Liver (tissue), 3 donors: Measurements from ENCODE around the gene CST9.

Experiments used
- EGR1 ChIP-seq, 2 donors: IDR thresholded peaks; 2 replicates each; pipeline ENCODE4 v1.6.1; 2016 to 2018; ENCODE audit warnings: antibody characterized with exemption in 2 of 2, low read depth in 2 of 2
- GABPA ChIP-seq, 2 donors: IDR thresholded peaks in 1 of 2; conservative IDR thresholded peaks in 1 of 2; 2 replicates each; pipeline ENCODE4 v1.6.1; 2016; ENCODE audit warnings: antibody characterized with exemption in 2 of 2, mild to moderate bottlenecking in 1 of 2, moderate library complexity in 1 of 2
- JUND ChIP-seq, 2 donors: IDR thresholded peaks; 2 replicates each; pipeline ENCODE4 v1.6.1; 2016; ENCODE audit warnings: antibody characterized with exemption in 2 of 2
- NR2F2 ChIP-seq: IDR thresholded peaks from 2 replicates; pipeline ENCODE4 v1.6.1; 2016; ENCODE audit warnings: antibody characterized with exemption
- RAD21 ChIP-seq, 2 donors: IDR thresholded peaks; 2 replicates each; pipeline ENCODE4 v1.6.1; 2016; ENCODE audit warnings: antibody characterized with exemption in 2 of 2, mild to moderate bottlenecking in 2 of 2
- TAF1 ChIP-seq: conservative IDR thresholded peaks from 2 replicates; pipeline ENCODE4 v1.6.1; 2016; ENCODE audit warnings: antibody characterized with exemption, mild to moderate bottlenecking
- YY1 ChIP-seq: IDR thresholded peaks from 2 replicates; pipeline ENCODE4 v1.6.1; 2016; ENCODE audit warnings: antibody characterized with exemption, mild to moderate bottlenecking
- TF ChIP-seq, protein P1 (sequence below): fragments of 150-350 bp; IDR thresholded peaks from 2 replicates; pipeline ENCODE4 v1.5.1; 2017; ENCODE audit warnings: improper control_type of control experiment, low read depth, low read length; ENCODE audit not compliant: missing input control
- TF ChIP-seq, protein P2 (sequence below): IDR thresholded peaks from 2 replicates; pipeline ENCODE4 v1.6.1; 2016; ENCODE audit warnings: antibody characterized with exemption
- TF ChIP-seq, protein P3 (sequence below): IDR thresholded peaks from 2 replicates; pipeline ENCODE4 v1.6.1; 2016; ENCODE audit warnings: antibody characterized with exemption, mild to moderate bottlenecking
- TF ChIP-seq, protein P4 (sequence below): IDR thresholded peaks from 2 replicates; pipeline ENCODE4 v1.6.1; 2016; ENCODE audit warnings: antibody characterized with exemption
- donor health status: healthy.
- donor health status: healthy.

DNA sequence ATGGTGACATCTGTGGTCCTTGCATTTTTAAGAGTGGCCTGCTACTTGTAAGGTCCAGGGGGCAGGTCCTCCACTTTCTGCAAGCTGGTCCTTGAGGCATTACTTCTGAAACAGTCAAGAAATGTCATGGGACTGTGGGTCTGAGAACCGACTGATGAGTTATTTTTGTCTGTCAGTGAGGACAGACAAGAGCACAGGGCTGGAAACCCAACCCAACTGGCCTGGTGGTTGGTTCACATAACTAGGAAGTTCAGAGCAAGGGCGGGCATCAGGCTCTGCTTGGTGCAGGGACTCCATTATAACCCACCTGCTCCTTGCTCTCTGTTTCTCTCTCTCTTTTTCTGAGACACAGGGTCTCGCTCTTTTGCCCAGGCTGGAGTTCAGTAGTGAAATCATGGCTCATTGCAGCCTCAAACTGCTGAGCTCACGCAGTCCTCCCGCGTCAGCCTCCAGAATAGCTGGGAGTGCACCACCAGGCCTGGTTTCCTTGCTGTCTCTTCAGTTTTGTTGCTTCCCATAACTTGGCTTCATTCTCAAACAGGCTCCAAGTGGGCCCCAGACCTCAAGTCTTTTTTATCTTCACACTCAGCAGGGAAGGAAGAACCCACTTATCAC, 22.8 kb upstream of the CST9 start:
- TF ChIP-seq TAF1 (no peak), GABPA (IDR thresholded peaks at IDR 0.05 in 1 of 2, conservative IDR thresholded peaks at IDR 0.05 in 1 of 2) (no peak), EGR1 (IDR thresholded peaks at IDR 0.05; ENCODE audit: low read depth in 2 of 2) (no peak), RAD21 (IDR thresholded peaks at IDR 0.05) (no peak), YY1 (no peak), NR2F2 (no peak), JUND (IDR thresholded peaks at IDR 0.05) (no peak)
- TF ChIP-seq, protein P1, sequence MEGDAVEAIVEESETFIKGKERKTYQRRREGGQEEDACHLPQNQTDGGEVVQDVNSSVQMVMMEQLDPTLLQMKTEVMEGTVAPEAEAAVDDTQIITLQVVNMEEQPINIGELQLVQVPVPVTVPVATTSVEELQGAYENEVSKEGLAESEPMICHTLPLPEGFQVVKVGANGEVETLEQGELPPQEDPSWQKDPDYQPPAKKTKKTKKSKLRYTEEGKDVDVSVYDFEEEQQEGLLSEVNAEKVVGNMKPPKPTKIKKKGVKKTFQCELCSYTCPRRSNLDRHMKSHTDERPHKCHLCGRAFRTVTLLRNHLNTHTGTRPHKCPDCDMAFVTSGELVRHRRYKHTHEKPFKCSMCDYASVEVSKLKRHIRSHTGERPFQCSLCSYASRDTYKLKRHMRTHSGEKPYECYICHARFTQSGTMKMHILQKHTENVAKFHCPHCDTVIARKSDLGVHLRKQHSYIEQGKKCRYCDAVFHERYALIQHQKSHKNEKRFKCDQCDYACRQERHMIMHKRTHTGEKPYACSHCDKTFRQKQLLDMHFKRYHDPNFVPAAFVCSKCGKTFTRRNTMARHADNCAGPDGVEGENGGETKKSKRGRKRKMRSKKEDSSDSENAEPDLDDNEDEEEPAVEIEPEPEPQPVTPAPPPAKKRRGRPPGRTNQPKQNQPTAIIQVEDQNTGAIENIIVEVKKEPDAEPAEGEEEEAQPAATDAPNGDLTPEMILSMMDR: no peak
- TF ChIP-seq, protein P2, sequence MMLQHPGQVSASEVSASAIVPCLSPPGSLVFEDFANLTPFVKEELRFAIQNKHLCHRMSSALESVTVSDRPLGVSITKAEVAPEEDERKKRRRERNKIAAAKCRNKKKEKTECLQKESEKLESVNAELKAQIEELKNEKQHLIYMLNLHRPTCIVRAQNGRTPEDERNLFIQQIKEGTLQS: no peak
- TF ChIP-seq, protein P3, sequence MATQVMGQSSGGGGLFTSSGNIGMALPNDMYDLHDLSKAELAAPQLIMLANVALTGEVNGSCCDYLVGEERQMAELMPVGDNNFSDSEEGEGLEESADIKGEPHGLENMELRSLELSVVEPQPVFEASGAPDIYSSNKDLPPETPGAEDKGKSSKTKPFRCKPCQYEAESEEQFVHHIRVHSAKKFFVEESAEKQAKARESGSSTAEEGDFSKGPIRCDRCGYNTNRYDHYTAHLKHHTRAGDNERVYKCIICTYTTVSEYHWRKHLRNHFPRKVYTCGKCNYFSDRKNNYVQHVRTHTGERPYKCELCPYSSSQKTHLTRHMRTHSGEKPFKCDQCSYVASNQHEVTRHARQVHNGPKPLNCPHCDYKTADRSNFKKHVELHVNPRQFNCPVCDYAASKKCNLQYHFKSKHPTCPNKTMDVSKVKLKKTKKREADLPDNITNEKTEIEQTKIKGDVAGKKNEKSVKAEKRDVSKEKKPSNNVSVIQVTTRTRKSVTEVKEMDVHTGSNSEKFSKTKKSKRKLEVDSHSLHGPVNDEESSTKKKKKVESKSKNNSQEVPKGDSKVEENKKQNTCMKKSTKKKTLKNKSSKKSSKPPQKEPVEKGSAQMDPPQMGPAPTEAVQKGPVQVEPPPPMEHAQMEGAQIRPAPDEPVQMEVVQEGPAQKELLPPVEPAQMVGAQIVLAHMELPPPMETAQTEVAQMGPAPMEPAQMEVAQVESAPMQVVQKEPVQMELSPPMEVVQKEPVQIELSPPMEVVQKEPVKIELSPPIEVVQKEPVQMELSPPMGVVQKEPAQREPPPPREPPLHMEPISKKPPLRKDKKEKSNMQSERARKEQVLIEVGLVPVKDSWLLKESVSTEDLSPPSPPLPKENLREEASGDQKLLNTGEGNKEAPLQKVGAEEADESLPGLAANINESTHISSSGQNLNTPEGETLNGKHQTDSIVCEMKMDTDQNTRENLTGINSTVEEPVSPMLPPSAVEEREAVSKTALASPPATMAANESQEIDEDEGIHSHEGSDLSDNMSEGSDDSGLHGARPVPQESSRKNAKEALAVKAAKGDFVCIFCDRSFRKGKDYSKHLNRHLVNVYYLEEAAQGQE: no peak
- TF ChIP-seq, protein P4, sequence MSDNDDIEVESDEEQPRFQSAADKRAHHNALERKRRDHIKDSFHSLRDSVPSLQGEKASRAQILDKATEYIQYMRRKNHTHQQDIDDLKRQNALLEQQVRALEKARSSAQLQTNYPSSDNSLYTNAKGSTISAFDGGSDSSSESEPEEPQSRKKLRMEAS: no peak
